GM21786 (cell line): ENCODE data around the gene ATAD5.

ENCODE experiments used
- ATAC-seq: cut with Tn5 transposase; IDR thresholded peaks from one replicate; pipeline ENCODE4 v1.9.1; 2021; ENCODE audit not compliant: unreplicated experiment

Gene ATAD5

GRCh38 chr17:30823421-30823820, 8.3 kb upstream of the ATAD5 start:
- ATAC-seq, result no peak

- ATAC-seq, result no peak
These were observed 7.8 kb upstream of the ATAD5 start for GRCh38 chr17:30824002-30824355.

- ATAC-seq, result peak; percentile 81
These were observed 7.2 kb upstream of the ATAD5 start, which contains the start of gene CRLF3 for GRCh38 chr17:30824356-30825145. Gene CRLF3 (minus strand): TSS chr17:30824692. CDS start chr17:30824651, 41 bp downstream.

- ATAC-seq, result no peak
These were observed 4.7 kb upstream of the ATAD5 start for GRCh38 chr17:30827082-30827481.

- no peak for ATAC-seq
These were observed 2.7 kb upstream of the ATAD5 start for GRCh38 chr17:30829022-30829421.

- ATAC-seq, result no peak
These were observed 509 bp upstream of the ATAD5 start for GRCh38 chr17:30831257-30831656.

- no peak for ATAC-seq
These were observed 815 bp downstream of the ATAD5 start for GRCh38 chr17:30832438-30833124.

GRCh38 chr17:30838202-30838807, 6.5 kb downstream of the ATAD5 start:
- ATAC-seq, result no peak

GRCh38 chr17:30840771-30841170, 9.0 kb downstream of the ATAD5 start:
- ATAC-seq, result no peak

GRCh38 chr17:30848021-30848420, 16.3 kb downstream of the ATAD5 start:
- no peak for ATAC-seq

GRCh38 chr17:30854146-30854545, 22.4 kb downstream of the ATAD5 start:
- no peak for ATAC-seq

- no peak for ATAC-seq
These were observed 26.9 kb downstream of the ATAD5 start for GRCh38 chr17:30858556-30859250.

GRCh38 chr17:30864636-30865035, 32.9 kb downstream of the ATAD5 start:
- no peak for ATAC-seq

- no peak for ATAC-seq
These were observed 37.2 kb downstream of the ATAD5 start for GRCh38 chr17:30869005-30869404.

GRCh38 chr17:30886187-30886586, 54.4 kb downstream of the ATAD5 start:
- no peak for ATAC-seq

GRCh38 chr17:30894236-30894635, 62.5 kb downstream of the ATAD5 start:
- no peak for ATAC-seq

- no peak for ATAC-seq
These were observed 65.5 kb downstream of the ATAD5 start for GRCh38 chr17:30897311-30897710.

- peak; percentile 23 for ATAC-seq
These were observed 74.0 kb downstream of the ATAD5 start for GRCh38 chr17:30905742-30906100.

- peak; percentile 77 for ATAC-seq
These were observed 74.5 kb downstream of the ATAD5 start, which contains the start of gene TEFM for GRCh38 chr17:30906101-30906911. Gene TEFM (minus strand): TSS chr17:30906238. CDS start chr17:30906198, 40 bp downstream.

GRCh38 chr17:30908717-30909420, 77.1 kb downstream of the ATAD5 start:
- no peak for ATAC-seq
